Stimulated activated CD4-positive, alpha-beta T cell treated with anti-CD3 and anti-CD28 coated beads, Interleukin-4, amount 100 ng/mL, for 24 hours (primary cell): Measurements from ENCODE around the gene TCOF1.

Experiments used
- DNase-seq: peaks from one replicate; pipeline ENCODE4 v3.0.0-alpha.2; 2020

Gene TCOF1

DNA sequence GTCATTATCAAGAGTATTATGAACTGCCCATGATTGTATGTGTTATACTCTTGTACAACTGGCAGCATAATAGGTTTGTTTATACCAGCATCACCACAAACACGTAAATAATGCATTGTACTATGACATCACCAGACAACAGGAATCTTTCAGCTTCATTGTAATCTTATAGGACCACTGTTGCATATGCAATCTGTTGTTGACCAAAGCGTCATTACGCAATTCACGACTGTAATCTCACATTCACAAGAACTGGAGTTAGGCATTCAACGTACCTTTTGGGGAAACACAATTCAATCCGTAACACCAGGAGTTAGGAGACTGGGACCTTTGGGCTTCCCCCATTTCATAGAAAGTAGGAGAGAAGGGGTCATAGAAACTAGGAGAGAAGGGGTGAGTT is 34.4 kb upstream of the TCOF1 start:
- no peak for DNase-seq

DNA sequence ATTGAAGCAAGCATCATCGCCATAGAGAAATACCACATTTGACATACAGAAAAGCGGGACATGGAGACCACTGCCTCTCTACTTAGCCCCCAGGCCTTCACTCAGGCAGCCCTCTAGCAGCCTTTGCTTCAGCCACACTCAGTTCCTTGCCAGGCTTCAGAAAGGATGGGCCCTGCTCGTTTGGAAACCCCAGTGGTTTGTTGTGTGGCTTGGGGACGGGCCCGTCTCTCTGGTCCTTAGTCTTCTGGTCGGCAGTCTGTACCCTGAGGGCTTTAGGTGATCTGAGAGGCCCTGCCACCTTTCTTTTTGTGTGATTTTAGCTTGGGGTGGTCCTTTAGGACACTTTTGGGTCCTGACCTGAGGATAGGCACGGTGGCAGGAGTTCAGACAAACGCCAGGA is 33.7 kb upstream of the TCOF1 start:
- no peak for DNase-seq

DNA sequence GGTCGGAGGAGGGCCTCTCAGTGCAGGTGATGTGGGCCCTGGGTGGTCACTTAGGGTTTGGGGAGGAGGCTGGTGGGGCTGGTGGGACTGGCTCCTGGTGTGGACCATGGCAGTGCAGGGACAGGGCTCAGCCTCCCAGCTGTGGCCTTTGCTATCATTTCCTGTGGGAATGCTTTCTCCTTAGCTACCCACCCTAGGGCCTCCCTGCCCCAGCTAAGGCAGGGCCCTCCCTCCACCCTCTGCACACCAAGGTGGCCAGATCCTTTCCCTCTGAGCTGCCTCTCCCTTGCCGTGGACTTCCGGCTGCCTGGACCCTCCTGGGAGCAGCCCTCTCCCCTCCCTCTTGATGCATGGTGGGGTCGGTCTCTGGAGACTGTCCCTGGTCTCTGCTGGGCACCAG is 32.1 kb upstream of the TCOF1 start:
- DNase-seq = no peak

DNA sequence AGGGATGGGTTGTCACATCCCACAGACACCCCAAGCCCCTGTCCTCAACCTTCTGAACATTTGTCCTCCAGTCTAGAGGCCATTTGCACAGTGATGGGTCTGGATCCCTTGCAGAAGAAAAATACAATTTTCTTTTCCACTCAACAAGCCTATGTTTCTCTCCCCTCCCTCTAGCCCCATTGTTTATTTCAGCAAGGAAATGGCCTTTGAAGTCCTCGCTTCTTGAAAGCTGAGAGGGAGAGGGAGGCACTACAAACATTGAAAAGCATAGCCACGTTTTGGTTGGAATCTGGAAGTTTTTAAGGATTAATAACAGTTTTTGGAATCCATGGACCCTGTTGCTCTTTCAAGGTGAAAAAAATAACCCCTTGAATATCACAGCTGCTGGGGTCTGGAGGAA is 30.8 kb upstream of the TCOF1 start:
- no peak for DNase-seq

DNA sequence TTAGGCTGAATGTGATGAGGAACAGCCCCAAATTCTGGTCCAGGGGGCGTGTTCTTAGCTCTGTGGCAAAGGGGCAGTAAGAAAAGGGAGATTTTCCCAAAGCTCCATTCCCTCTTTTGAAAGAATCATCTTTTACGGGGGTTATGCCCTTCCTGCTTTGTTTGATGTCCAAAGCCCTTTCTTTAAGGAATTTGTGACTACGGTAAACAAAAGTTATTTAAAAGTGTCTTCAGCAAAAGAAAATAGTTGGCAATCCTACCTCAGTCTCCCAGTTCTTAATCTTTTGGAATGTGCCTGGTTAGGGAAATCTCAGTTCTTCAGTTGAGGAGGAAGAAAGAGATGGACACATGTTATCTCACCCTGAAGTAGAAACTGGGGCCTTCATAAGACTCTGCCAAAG is 30.4 kb upstream of the TCOF1 start:
- DNase-seq = no peak

DNA sequence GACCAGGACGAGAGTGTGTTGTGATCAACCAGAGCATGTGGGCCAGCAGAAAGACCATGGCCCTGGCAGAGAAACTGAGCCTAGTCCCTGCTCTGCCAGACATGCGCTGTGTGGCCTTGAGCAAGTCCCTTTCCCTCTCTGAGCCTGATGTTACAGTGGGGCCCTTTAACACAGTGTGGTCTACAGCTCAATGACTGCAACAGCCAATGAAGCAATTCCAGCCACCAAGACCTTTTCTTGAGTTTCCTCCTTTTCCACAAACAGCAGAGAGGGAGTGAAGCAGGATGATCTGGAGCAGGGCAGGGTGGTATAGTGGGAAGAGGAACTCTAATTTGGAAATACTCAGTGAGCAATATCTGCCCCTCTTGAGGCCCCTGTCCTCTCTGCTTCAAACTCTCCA is 29.0 kb upstream of the TCOF1 start:
- DNase-seq = no peak

DNA sequence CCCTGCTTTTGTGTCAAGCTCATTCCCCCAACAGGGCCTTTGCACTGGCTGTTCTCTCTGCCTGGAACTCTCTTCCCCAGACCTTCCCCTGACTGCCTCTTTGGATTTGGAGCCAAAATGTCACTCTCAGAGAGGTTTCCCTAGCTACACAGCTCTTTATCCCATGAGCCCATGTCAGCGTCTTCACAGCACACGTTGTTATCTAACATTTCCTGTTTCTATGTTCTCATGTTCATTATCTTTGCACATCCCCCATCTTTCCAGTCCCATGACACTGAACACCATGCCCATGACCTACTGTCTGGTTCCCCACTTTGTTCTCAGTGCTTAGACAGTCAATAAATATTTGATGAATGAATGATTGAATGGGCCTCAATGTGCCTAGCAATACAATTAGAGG is 28.5 kb upstream of the TCOF1 start:
- no peak for DNase-seq

DNA sequence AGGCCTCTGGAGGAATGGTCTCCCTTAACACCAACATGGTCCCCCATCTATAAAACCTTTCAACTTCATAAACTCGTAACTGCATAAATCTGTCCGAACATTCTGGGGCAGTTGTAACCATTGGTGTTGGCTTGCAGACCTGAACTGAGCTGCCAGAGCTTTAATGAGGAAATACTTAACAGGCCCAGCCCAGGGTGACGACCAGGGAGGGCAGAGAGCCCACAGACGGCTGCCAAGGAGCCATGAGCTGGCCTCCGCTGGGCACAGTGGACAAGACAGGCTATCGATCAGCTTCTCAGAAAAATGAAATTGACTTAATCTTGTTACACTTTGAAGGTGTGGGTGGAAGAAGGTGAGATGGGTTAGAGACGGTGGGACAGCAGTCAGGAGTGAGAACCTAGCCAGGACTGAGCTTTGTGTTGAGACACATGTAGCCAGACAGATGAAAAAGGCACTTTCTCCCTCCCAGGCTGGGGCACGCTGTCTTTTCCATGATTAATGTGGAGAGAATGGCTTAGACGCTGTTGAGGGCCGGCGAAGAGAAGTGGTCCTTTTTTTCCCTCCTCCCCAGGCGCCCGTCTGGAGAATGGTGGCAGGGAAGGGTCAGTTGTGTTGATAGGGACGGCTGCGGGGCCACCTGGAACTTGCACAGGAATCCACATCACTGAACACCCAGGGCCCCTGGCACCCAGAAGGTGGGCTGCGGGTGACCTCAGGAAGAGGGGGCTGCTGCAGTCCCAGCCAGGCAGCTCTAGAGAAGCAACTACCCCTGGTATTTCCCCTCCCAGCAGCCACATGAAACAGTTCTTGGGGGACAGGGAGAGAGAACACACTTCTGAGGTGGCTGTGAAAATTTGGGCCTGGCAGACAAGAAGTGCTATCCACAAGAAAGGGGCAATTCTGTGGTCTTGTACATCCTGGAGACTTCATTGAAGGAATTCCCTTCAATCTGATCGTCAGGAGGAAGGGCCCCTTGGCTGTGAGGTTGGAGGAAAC is 27.3 kb upstream of the TCOF1 start:
- no peak for DNase-seq

DNA sequence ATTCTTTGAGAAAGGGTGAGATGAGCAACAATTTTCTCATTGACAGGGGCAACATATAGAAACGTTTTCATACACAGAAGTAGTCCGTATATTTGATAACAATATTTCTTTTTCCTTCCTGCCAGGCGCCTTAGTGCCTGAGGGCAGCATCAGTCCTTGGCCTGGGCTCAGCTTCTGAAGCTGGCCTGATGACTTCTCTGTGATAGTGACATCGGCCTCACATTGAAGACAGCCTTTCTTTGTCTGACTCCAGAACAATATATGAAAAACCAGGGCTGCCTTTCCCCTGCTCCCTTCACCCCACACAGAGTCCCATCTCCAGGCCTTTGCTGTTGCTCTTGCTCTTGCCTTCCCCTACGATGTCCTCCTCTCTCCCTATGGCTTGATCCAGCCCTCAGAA is 24.1 kb upstream of the TCOF1 start:
- no peak for DNase-seq

DNA sequence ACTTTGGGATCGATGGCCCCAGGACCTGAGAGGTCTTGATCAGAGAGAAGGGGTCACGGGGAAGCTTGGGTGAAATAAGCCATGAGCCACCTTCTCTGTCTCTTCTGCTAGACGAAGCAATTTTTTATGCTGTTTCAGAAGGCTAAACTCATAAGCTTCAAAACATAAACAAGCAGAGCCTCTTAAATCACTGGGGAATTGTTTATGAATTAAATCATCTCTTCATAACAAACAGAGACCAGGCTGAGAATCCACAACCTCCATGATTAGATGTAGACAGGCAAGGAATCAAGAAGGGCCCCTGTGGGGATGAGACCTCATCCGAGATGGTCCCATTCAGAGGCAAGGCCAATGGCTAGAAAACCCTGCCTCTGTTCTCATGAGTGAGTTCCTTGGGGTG is 21.7 kb upstream of the TCOF1 start:
- DNase-seq = no peak

DNA sequence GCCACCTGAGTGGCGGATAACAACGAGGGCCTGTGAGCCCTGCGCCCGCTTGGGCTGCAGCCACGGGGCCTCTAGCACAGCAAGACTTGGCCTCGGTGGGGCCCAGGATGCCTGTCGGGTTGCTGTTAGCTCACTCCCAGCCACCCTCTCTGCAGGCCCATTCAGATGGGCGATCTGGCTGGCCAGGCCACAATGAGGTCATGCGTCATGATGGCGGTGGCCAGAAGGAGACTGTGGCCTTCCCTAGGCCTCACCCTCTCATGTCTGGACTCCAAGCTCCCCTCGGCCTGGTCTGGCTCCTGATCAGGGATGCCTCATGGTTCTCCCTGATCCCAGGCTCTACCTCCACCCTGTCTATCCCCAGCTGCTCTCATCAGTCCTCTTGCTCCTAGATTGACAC is 19.0 kb upstream of the TCOF1 start:
- no peak for DNase-seq

DNA sequence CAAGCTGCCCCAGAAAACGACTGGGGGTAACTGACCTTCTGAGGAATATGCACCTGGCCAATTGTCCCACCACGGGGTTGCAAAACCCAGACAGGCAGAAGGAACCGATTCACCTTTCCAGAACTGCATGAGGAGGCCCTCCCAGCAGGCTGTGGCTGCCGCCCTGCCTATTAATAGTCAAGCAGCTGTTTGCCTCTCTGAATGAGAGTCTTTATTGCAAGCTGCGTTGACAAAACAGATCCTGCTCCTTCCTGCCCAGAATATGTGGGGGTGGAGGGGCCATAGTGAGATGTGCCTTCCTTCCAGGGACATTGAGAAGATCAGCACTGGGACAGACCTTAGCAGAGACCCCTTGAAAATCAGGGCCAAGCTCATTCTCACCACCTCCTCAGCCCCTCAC is 18.3 kb upstream of the TCOF1 start:
- no peak for DNase-seq

DNA sequence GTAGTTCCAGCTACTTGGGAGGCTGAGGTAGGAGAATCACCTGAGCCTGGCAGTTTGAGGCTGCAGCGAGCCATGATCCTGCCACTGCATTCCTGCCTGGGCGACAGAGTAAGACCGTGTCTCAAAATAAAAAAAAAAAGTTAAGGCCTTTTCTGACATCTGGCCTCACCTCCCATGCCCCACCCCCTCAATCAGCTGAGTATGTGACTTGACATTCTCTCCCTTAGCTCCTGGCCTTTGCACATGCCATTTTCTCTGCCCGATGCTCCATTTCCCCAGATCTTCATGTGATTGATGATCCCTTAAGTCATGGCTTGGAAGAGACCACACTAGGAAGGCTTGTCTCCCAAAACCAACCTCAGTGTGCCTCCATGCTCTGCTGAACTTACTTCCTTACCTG is 17.7 kb upstream of the TCOF1 start:
- DNase-seq = no peak

DNA sequence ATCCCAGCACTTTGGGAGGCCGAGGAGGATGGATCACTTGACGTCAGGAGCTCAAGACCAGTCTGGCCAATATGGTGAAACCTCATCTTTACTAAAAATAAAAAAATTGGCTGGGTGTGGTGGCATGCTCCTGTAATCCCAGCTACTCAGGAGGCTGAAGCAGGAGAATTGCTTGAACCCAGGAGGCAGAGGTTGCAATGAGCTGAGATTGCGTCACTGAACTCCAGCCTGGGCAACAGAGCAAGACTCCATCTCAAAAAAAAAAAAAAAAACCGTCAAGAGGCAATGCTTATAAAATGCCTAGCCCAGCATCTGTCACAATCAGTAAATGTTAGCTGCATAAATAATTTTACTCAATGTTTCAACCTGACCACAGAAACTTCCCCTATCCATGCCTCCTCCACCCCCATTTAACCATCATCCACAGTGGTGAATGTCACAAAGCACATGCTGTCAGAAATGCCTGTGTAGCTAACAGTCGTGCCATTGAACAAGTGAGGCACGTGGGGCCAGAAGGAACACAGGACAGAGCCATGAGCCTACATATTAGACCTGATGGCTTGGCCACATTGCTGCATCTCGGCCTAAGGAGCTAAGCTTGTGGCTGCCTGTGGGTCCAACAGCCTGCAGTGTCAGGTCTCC is 16.8 kb upstream of the TCOF1 start:
- no peak for DNase-seq

DNA sequence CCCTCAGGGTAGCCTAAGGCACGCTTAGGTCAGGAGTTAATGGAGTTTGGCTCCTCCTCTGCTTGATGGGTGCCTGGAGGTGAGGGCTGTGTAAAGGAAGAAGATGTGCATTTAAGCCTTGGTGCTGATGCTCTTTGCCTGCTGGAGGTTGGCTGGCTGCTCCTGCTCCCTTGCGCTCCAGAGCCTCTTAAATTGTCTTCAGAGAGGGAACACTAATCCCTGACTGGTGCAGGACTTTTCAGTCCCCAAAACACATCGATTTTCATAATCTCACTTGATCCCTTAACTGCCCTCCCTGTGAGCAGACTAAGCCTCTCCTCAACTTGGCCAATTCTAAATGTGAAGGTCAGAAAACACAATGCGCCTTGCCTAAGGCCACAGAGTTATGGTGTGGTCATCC is 16.2 kb upstream of the TCOF1 start:
- no peak for DNase-seq

DNA sequence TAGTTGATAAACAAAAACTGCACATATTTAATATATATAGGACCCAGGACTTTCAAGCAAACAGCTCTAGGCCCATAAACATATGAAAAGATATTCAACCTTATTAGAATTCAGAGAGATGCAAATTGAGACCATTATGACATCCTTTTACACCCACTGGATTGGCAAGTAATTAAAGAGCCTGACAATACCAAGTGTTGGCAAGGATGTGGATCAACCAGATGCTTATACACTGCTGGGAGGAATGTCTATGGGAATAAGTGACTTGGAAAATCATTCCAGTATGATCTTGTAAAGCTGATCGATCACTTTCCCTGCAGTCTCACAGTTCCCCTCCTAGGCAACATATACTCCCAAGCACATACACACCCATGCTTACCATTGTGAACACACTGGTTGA is 15.5 kb upstream of the TCOF1 start:
- DNase-seq = no peak

DNA sequence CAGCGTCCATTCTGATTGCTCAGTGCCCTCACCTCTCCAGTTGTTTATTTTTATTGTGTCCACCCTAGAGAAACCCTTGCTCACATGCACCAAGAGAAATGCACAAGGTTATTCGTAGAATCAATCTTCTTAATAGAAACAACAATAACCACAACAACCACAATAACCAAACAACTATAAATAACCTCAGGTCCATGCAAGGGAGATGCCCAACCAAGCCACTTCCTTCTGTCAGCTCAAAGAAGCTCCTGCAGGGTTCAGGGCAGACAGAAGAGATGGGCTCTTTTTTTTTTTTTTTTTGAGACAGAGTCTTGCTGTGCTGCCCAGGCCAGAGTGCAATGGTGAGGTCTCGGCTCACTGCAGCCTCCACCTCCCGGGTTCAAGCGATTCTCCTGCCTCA is 14.9 kb upstream of the TCOF1 start:
- no peak for DNase-seq

DNA sequence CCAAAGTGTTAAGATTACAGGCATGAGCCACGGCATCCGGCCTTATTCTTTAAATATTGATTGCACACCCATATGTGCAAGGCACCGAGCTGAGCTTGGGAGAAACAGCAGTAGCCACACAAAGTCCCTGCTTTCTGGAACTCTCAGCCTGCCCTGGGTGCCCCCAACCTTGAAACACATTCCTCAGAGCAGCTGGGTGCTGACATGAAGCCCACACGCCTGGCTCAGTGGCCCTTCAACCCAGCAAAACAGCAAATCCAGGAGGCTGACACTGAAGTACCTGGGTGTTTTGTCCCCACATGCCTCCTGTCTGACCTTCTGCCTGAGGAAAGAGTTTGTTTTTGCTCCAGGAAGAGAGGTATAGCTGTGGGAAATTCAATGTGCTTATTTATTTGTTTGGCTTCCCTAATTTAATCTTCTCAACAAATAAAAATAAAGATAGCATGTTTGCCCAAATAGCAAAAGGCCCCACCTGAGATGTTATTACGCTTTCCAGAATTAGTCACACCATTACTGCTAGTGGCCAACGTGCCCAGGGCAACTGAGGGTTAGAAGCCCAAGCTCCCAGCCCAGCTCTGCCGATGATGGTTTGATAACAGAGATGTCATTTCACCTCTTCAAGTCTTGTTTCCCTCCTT is 13.4 kb upstream of the TCOF1 start:
- DNase-seq = no peak

DNA sequence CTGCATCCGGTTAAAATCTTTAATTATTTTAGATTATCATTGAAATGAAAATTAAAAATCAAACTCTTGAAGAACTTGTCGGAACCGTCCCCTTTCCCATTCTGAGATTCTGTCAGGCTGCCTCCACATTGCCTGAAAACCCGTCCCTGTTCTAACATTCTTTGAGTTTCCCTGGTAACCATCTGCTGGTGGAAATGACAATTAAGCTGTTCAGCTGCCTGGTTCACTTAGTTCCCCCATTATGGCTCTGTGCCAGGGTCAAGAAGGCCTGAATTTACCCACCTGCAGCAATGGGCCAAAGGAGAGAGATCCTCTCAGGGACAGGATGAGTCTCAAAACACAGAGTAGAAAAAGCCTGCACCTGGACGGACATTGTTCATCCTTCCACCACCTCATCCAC is 11.8 kb upstream of the TCOF1 start:
- DNase-seq = no peak

DNA sequence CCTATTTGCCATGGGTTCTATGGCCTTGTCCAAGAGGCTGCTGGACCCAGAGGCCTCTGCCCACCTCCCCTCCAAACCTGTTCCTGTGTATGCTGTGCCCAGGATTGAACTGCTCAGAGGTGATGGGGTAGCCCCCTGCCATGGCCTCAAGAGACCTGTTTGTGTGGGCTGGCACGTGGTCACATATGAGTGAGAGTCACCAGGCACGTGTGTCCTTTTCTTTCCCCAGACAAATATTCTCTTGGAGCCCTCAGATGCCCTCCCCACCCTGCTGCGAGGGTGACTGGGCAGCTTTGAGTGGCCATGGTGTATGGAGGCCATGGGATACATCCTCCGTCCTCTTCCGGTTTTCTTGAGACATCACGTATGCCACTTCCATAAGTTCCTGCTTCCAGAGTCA is 10.9 kb upstream of the TCOF1 start:
- no peak for DNase-seq

DNA sequence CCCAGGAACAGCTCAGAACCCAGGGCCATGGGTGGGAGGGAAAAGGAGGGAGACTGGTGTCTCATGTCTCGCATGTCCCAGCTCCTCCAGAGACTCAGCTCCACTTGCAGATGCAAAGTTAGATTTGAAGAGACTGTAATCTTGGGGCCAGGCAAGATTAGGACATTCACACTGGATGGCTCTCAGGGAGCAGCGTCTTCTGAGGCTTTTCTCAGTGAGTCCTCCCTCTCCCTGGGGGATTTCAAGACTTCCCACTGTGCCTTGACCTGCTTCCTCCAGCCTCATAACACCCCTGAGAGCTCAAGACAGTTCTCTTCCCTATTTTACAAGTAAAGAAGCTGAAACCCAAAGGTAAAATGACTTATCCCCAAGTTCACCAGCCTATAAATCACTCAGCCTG is 10.5 kb upstream of the TCOF1 start:
- DNase-seq = no peak

DNA sequence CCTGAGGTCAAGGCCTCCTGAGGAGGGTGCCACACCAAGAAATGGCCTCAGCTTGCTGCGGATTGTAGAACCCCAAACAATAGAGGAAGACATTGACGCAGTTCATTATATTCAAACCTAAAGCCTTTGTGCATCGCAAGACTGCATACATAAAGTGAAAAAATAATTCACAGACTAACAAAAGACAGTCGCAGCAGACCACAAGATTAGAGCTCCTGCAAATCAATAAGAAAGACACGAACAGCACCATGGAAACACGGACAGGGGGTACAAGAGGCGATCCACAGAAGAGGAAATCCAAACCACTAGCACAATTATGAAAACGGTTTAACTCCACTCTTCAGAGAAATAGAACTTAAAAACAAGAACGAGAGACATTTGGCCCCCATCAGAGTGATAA is 10.0 kb upstream of the TCOF1 start:
- DNase-seq = no peak

DNA sequence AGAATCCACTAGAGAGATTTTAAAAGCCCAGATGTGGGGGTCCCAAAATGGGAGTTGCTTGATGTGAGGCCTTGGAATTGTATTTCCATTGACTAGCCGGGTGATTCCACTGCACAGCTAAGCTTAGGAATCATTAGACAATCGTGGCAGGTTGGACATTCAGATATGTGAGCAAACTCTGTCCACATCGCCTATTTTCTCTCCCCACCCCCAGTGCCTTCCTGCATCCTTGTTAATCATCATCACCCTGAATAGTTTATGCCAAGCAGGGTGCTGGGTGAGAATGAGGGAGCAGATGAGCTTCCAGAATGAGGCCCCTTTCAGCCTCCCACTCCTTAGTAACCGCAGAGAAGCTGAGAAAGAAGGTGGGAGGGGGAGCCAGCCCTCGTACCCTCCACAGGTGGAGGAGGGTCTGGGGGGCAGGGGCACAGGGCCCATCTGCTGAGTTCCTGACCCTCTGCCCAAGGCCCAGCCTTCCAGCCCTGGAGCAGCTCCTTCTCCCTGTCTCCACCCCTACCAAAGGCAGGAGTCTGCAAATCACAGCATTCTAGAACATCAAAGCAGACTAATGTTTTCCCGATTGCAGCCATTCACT is 7.7 kb upstream of the TCOF1 start:
- DNase-seq = no peak
